Measurements from ENCODE around the gene RTBDN. TPM values are rescaled to one million over a fixed set of nuclear protein-coding genes. Genes with fewer than 3 reads are reported as not detected.

RTBDN gene
- total and polyA plus RNA-seq, 9 donors: not detected

DNA sequence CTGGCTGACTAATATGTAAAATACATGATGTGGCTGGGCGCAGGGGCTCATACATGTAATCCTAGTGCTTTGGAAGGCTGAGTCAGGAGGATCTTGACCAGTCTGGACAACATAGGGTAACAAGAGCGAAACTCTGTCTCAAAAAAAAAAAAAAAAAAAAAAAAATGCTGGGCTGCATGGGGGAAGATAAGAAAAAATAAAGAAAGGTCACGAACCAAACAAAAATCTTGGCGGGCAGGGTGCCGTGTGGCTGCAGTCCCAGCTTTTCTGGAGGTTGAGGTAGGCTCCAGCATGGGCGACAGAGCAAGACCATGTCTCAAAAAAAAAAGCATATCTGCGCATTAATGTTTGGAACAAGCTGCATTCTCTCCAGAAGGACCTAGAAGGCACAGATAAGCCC is 19.3 kb downstream of the RTBDN start:
- H3K4me1 ChIP-seq (ENCODE audit: insufficient read depth): no peaks in the 10 kb centered on the region
- H3K27ac ChIP-seq: no peak overlapping the region
- WGBS, 3 donors: 74 to 80% (median 79%) methylated on average over 7 of the region's 7 CpGs
- H3K27me3 ChIP-seq: no peaks in the 10 kb centered on the region
- no peak for DNase-seq
- TF ChIP-seq POLR2A (IDR thresholded peaks at IDR 0.05): no peak
- TF ChIP-seq EP300 (IDR thresholded peaks at IDR 0.05): no peak
- TF ChIP-seq, protein P1, sequence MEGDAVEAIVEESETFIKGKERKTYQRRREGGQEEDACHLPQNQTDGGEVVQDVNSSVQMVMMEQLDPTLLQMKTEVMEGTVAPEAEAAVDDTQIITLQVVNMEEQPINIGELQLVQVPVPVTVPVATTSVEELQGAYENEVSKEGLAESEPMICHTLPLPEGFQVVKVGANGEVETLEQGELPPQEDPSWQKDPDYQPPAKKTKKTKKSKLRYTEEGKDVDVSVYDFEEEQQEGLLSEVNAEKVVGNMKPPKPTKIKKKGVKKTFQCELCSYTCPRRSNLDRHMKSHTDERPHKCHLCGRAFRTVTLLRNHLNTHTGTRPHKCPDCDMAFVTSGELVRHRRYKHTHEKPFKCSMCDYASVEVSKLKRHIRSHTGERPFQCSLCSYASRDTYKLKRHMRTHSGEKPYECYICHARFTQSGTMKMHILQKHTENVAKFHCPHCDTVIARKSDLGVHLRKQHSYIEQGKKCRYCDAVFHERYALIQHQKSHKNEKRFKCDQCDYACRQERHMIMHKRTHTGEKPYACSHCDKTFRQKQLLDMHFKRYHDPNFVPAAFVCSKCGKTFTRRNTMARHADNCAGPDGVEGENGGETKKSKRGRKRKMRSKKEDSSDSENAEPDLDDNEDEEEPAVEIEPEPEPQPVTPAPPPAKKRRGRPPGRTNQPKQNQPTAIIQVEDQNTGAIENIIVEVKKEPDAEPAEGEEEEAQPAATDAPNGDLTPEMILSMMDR (IDR thresholded peaks at IDR 0.05): no peak
- no peak overlapping the region for H3K4me3 ChIP-seq
- no peaks in the 10 kb centered on the region for H3K36me3 ChIP-seq
- intact Hi-C loops (cut with DNase I): no loop called here
- H3K9me3 ChIP-seq: no peaks in the 10 kb centered on the region

DNA sequence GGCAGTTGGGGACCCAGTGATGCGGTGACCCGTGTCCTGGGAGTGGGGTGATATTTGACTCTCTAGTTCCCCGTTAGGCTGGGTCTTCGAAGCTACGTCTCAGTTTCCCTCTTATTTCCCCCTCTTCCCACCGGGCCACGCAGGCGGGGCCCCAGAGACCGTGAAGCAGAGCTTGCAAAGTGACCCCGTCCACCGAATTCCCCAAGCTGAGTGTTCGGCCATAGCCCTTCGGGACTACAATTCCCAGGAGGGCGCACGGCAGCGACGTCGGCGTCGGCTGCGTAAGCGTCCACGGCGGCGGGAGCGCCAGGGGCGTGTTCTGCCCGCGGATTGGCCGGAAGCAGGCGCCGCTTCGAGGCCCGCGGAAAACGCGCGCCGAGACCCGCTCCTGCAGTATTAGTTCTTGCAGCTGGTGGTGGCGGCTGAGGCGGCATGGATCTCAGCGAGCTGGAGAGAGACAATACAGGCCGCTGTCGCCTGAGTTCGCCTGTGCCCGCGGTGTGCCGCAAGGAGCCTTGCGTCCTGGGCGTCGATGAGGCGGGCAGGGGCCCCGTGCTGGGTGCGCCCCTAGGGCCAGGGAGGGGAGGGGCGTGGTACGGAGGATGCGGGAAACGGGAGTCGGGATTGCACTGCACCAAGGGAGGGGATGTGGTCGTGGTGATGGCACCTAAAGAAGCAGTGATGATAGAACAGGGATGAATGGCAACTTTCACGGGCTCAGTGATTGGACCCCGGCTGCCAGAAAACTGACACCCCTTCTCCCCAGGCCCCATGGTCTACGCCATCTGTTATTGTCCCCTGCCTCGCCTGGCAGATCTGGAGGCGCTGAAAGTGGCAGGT is 27.9 kb downstream of the RTBDN start, which contains the start of gene RNASEH2A:
Gene RNASEH2A, plus strand, starts transcription at position 343 of the 840 bp plus-strand sequence. Its CDS starts 90 bp downstream, at position 433.
- H3K4me1 ChIP-seq (ENCODE audit: insufficient read depth): peaks cover 8% of the 10 kb centered on the region
- DNase-seq: peak; percentile 83 to 93 (median 88)
- intact Hi-C loops (cut with DNase I): loop anchor here in 1 of 4 donors (5.0 kb wide), 1 partner anchor 34 kb away; no protein-coding TSS in a partner anchor
- no peaks in the 10 kb centered on the region for H3K9me3 ChIP-seq
- TF ChIP-seq, protein P1 (IDR thresholded peaks at IDR 0.05): peak in 1 of 3 donors; percentile 10
- no peak for TF ChIP-seq EP300 (IDR thresholded peaks at IDR 0.05)
- TF ChIP-seq POLR2A (IDR thresholded peaks at IDR 0.05): no peak
- WGBS, 3 donors: 3 to 5% (median 4%) methylated on average over 50 to 66 of the region's 66 CpGs
- H3K27ac ChIP-seq: peak within 1 kb of the TSS in 1 of 2 donors; percentile 17
- no peaks in the 10 kb centered on the region for H3K36me3 ChIP-seq
- no peaks in the 10 kb centered on the region for H3K27me3 ChIP-seq
- H3K4me3 ChIP-seq: peak within 1 kb of the TSS; percentile 48

DNA sequence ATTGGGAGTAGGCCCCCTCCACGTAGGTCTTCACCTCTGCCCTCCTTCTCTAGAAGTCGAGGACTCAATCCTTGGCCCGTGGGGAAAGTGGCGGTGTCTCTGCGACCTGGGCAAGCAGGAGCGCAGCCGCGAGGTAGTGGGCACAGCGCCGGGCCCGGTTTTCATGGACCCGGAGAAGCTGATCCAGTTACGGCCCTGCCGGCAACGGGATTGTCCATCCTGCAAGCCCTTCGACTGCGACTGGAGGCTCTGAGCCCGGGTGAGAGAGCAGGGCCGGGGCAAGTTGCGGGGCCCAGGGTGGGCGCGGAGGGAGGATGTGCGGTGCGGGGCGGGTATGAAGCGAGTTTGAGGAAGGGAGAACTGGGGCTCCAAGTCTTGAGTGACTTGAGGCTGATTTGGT is 30.3 kb downstream of the RTBDN start:
- Histone ChIP-seq H3K36me3 (no peaks in the 10 kb centered on the region), H3K27me3 (no peaks in the 10 kb centered on the region), H3K9me3 (no peaks in the 10 kb centered on the region), H3K4me3 (no peak overlapping the region), H3K27ac (no peak overlapping the region), H3K4me1 (ENCODE audit: insufficient read depth) (peaks cover 10% of the 10 kb centered on the region)
- TF ChIP-seq, protein P1 (IDR thresholded peaks at IDR 0.05): no peak
- TF ChIP-seq POLR2A (IDR thresholded peaks at IDR 0.05) (no peak), EP300 (IDR thresholded peaks at IDR 0.05) (no peak)
- intact Hi-C loops (cut with DNase I): loop anchor here in 3 of 4 donors (5.0 kb wide), 1 partner anchor 37 kb away; no protein-coding TSS in a partner anchor
- DNase-seq: peak in 4 of 5 donors; percentile 32 to 45 (median 35)
- 88 to 91% (median 89%) methylated on average over 26 of the region's 26 CpGs for WGBS, 3 donors

DNA sequence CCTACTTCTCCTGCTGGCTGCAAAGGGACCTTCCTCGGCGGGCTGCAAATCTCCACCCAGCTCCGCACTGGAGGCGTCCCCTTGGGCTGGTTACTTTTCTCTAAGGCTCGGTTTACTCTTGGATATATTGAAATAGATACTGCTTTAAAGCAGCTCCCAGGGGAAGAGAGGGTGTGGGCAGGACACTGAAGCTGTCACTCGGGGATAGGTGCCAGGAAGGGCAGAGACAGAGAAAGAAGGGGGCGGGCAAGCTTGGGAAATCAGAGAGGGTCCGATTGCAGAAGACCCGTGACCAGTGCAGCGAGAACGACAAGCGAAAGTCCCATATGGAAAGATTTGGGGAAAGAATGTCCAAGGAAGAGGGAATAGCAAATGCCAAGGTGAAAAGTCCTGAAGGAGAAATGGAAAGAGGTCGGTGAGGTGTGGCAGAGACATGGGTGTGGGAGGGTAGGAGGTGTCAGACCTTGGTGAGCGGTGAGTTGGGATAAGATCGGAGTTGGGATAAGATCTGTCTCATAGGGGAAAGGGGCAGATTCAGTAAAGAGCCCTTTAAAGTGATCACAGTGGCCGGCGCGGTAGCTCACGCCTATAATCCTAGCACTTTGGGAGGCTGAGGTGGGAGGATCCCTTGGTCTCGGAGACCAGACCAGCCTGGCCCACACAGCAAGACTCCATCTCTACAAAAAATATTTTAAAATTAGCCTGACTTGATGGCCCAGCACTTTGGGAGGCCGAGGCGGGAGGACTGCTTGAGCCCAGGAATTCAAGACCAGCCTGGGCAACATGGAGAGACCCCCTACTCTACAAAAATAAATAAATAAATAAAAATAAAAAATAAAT is 31.9 kb downstream of the RTBDN start:
- TF ChIP-seq POLR2A (IDR thresholded peaks at IDR 0.05): no peak
- TF ChIP-seq, protein P1 (IDR thresholded peaks at IDR 0.05): no peak
- Histone ChIP-seq H3K27me3 (no peaks in the 10 kb centered on the region), H3K4me3 (peak overlapping the region; percentile 78), H3K4me1 (ENCODE audit: insufficient read depth) (peaks cover 10% of the 10 kb centered on the region), H3K9me3 (no peaks in the 10 kb centered on the region), H3K27ac (no peak overlapping the region), H3K36me3 (no peaks in the 10 kb centered on the region)
- DNase-seq: peak in 3 of 5 donors; percentile 16 to 32 (median 30)
- 34 to 38% (median 34%) methylated on average over 22 of the region's 22 CpGs for WGBS, 3 donors
- intact Hi-C loops (cut with DNase I): loop anchor here in 3 of 4 donors (5.0 kb wide), 1 partner anchor 35 kb away; no protein-coding TSS in a partner anchor
